ENCODE data around the gene BMP8A.
"Not testable (repeated sequence)": the region's sequence is repeated elsewhere in the genome, so short reads cannot be mapped to it uniquely, and the experiment has no call there.

BMP8A gene

GRCh38 chr1:39524591-39525365, 33.3 kb downstream of the BMP8A start:
- 94% methylated on average over 15 of the region's 15 CpGs for WGBS
- Histone ChIP-seq H3K27me3 (ENCODE audit: control insufficient read depth in 1 of 2, insufficient read depth in 1 of 2, low read length in 2 of 2) (no peaks in the 10 kb centered on the region), H4K8ac (ENCODE audit: low read length) (no peak overlapping the region), H2BK12ac (ENCODE audit: low read length in 2 of 2) (no peak overlapping the region), H2BK5ac (ENCODE audit: low read depth, low read length, poor library complexity, severe bottlenecking) (no peak overlapping the region), H3K9me3 (ENCODE audit: control insufficient read depth, low read length) (no peaks in the 10 kb centered on the region), H2BK120ac (ENCODE audit: low read depth, low read length) (no peak overlapping the region), H3K79me1 (replicated peaks; ENCODE audit: low read length, poor library complexity, severe bottlenecking) (peaks cover 2% of the 10 kb centered on the region), H3K9ac (ENCODE audit: low read length) (no peak overlapping the region), H3K4me2 (ENCODE audit: low read length, poor library complexity, severe bottlenecking) (no peak overlapping the region), H3K4ac (ENCODE audit: low read depth in 1 of 2, low read length in 2 of 2) (no peak overlapping the region), H3K27ac (ENCODE audit: low read length, poor library complexity, severe bottlenecking) (no peak overlapping the region), H3K4me1 (ENCODE audit: control insufficient read depth, insufficient read depth, low read depth, low read length) (peaks cover 2% of the 10 kb centered on the region), H2BK15ac (ENCODE audit: low read depth, poor library complexity, severe bottlenecking) (no peak overlapping the region), H3K23ac (ENCODE audit: low read length in 2 of 2) (no peak overlapping the region), H4K91ac (ENCODE audit: low read length) (no peak overlapping the region), H3K36me3 (ENCODE audit: control insufficient read depth in 1 of 2, insufficient read depth in 2 of 2, low read depth in 1 of 2, low read length in 2 of 2) (peaks cover 47 to 61% of the 10 kb centered on the region in 2 experiments), H2AFZ (ENCODE audit: low read depth, low read length) (no peak overlapping the region), H2AK5ac (ENCODE audit: low read length, severe bottlenecking) (no peak overlapping the region), H3K18ac (ENCODE audit: low read depth in 1 of 2, low read length in 2 of 2) (no peak overlapping the region), H3K4me3 (ENCODE audit: insufficient read depth in 1 of 2, low read depth in 1 of 2, low read length in 2 of 2) (no peak overlapping the region), H3K14ac (ENCODE audit: low read length in 2 of 2) (no peak overlapping the region)
- DNase-seq, result no peak

GRCh38 chr1:39525366-39526165, 34.1 kb downstream of the BMP8A start:
- Histone ChIP-seq H4K8ac (ENCODE audit: low read length) (no peak overlapping the region), H3K36me3 (ENCODE audit: control insufficient read depth in 1 of 2, insufficient read depth in 2 of 2, low read depth in 1 of 2, low read length in 2 of 2) (peaks cover 54 to 69% of the 10 kb centered on the region in 2 experiments), H3K79me1 (replicated peaks; ENCODE audit: low read length, poor library complexity, severe bottlenecking) (peaks cover 3% of the 10 kb centered on the region), H4K91ac (ENCODE audit: low read length) (peak overlapping the region; percentile 46), H2AFZ (ENCODE audit: low read depth, low read length) (no peak overlapping the region), H3K4me3 (ENCODE audit: insufficient read depth in 1 of 2, low read depth in 1 of 2, low read length in 2 of 2) (no peak overlapping the region), H2BK12ac (ENCODE audit: low read length in 2 of 2) (no peak overlapping the region), H3K23ac (ENCODE audit: low read length in 2 of 2) (no peak overlapping the region), H2BK120ac (ENCODE audit: low read depth, low read length) (no peak overlapping the region), H3K14ac (ENCODE audit: low read length in 2 of 2) (no peak overlapping the region), H2BK15ac (ENCODE audit: low read depth, poor library complexity, severe bottlenecking) (no peak overlapping the region), H3K4me1 (ENCODE audit: control insufficient read depth, insufficient read depth, low read depth, low read length) (peaks cover 2% of the 10 kb centered on the region), H3K18ac (ENCODE audit: low read depth in 1 of 2, low read length in 2 of 2) (no peak overlapping the region), H3K27me3 (ENCODE audit: control insufficient read depth in 1 of 2, insufficient read depth in 1 of 2, low read length in 2 of 2) (no peaks in the 10 kb centered on the region), H3K4me2 (ENCODE audit: low read length, poor library complexity, severe bottlenecking) (no peak overlapping the region), H2AK5ac (ENCODE audit: low read length, severe bottlenecking) (no peak overlapping the region), H3K4ac (ENCODE audit: low read depth in 1 of 2, low read length in 2 of 2) (no peak overlapping the region), H3K27ac (ENCODE audit: low read length, poor library complexity, severe bottlenecking) (no peak overlapping the region), H2BK5ac (ENCODE audit: low read depth, low read length, poor library complexity, severe bottlenecking) (no peak overlapping the region), H3K9ac (ENCODE audit: low read length) (no peak overlapping the region), H3K9me3 (ENCODE audit: control insufficient read depth, low read length) (no peaks in the 10 kb centered on the region)
- WGBS, result 80% methylated on average over 16 of the region's 17 CpGs
- DNase-seq, result peak; percentile 15

GRCh38 chr1:39526466-39527189, 35.2 kb downstream of the BMP8A start:
- Histone ChIP-seq H3K9me3 (ENCODE audit: control insufficient read depth, low read length) (no peaks in the 10 kb centered on the region), H2BK15ac (ENCODE audit: low read depth, poor library complexity, severe bottlenecking) (no peak overlapping the region), H2BK120ac (ENCODE audit: low read depth, low read length) (no peak overlapping the region), H3K9ac (ENCODE audit: low read length) (no peak overlapping the region), H3K79me1 (replicated peaks; ENCODE audit: low read length, poor library complexity, severe bottlenecking) (peaks cover 3% of the 10 kb centered on the region), H4K91ac (ENCODE audit: low read length) (no peak overlapping the region), H2BK12ac (ENCODE audit: low read length in 2 of 2) (no peak overlapping the region), H3K23ac (ENCODE audit: low read length in 2 of 2) (no peak overlapping the region), H4K8ac (ENCODE audit: low read length) (no peak overlapping the region), H2AK5ac (ENCODE audit: low read length, severe bottlenecking) (no peak overlapping the region), H3K4me2 (ENCODE audit: low read length, poor library complexity, severe bottlenecking) (no peak overlapping the region), H3K27me3 (ENCODE audit: control insufficient read depth in 1 of 2, insufficient read depth in 1 of 2, low read length in 2 of 2) (no peaks in the 10 kb centered on the region), H3K36me3 (ENCODE audit: control insufficient read depth in 1 of 2, insufficient read depth in 2 of 2, low read depth in 1 of 2, low read length in 2 of 2) (peaks cover 63 to 78% of the 10 kb centered on the region in 2 experiments), H2AFZ (ENCODE audit: low read depth, low read length) (no peak overlapping the region), H3K4me1 (ENCODE audit: control insufficient read depth, insufficient read depth, low read depth, low read length) (peaks cover 2% of the 10 kb centered on the region), H3K14ac (ENCODE audit: low read length in 2 of 2) (no peak overlapping the region), H3K27ac (ENCODE audit: low read length, poor library complexity, severe bottlenecking) (no peak overlapping the region), H3K4ac (ENCODE audit: low read depth in 1 of 2, low read length in 2 of 2) (no peak overlapping the region), H3K18ac (ENCODE audit: low read depth in 1 of 2, low read length in 2 of 2) (no peak overlapping the region), H2BK5ac (ENCODE audit: low read depth, low read length, poor library complexity, severe bottlenecking) (no peak overlapping the region), H3K4me3 (ENCODE audit: insufficient read depth in 1 of 2, low read depth in 1 of 2, low read length in 2 of 2) (no peak overlapping the region)
- no peak for DNase-seq
- whole genome bisulfite sequencing, result 97% methylated on average over 11 of the region's 11 CpGs

- peaks cover 69 to 81% of the 10 kb centered on the region in 2 experiments for H3K36me3 ChIP-seq (ENCODE audit: control insufficient read depth in 1 of 2, insufficient read depth in 2 of 2, low read depth in 1 of 2, low read length in 2 of 2)
- 97% methylated on average over 8 of the region's 8 CpGs for WGBS
- H4K91ac ChIP-seq (ENCODE audit: low read length); H3K14ac ChIP-seq (ENCODE audit: low read length in 2 of 2); H2AFZ ChIP-seq (ENCODE audit: low read depth, low read length); H2BK15ac ChIP-seq (ENCODE audit: low read depth, poor library complexity, severe bottlenecking); H3K79me1 ChIP-seq (replicated peaks; ENCODE audit: low read length, poor library complexity, severe bottlenecking); H2BK5ac ChIP-seq (ENCODE audit: low read depth, low read length, poor library complexity, severe bottlenecking); DNase-seq; H3K4me1 ChIP-seq (ENCODE audit: control insufficient read depth, insufficient read depth, low read depth, low read length); H3K4me3 ChIP-seq (ENCODE audit: insufficient read depth in 1 of 2, low read depth in 1 of 2, low read length in 2 of 2); H3K27ac ChIP-seq (ENCODE audit: low read length, poor library complexity, severe bottlenecking); H3K27me3 ChIP-seq (ENCODE audit: control insufficient read depth in 1 of 2, insufficient read depth in 1 of 2, low read length in 2 of 2); H3K23ac ChIP-seq (ENCODE audit: low read length in 2 of 2); H3K9ac ChIP-seq (ENCODE audit: low read length); H2BK120ac ChIP-seq (ENCODE audit: low read depth, low read length); H3K4ac ChIP-seq (ENCODE audit: low read depth in 1 of 2, low read length in 2 of 2); H3K9me3 ChIP-seq (ENCODE audit: control insufficient read depth, low read length); H3K18ac ChIP-seq (ENCODE audit: low read depth in 1 of 2, low read length in 2 of 2); H4K8ac ChIP-seq (ENCODE audit: low read length); H2AK5ac ChIP-seq (ENCODE audit: low read length, severe bottlenecking); H3K4me2 ChIP-seq (ENCODE audit: low read length, poor library complexity, severe bottlenecking); H2BK12ac ChIP-seq (ENCODE audit: low read length in 2 of 2): not testable (repeated sequence)
Observed at GRCh38 chr1:39527190-39527579, 35.7 kb downstream of the BMP8A start.
